GM12878 (cell line): ENCODE data around the gene GAK. TPM values are rescaled to one million over a fixed set of nuclear protein-coding genes. Genes with fewer than 3 reads are reported as not detected.

Source experiments
- ATAC-seq: fragments of 200-7000 bp; cut with Tn5 transposase; 3 replicates; pipeline ENCODE4 v1.9.1; 2020; ENCODE audit warnings: mild to moderate bottlenecking, moderate library complexity
- BruUV-seq: library from RNA; stranded (reverse); fragments of 400-500 nt; replicated peaks from 2 replicates; lab custom pipeline; 2021; lab: Mats Ljungman, UMichigan
- CTCF ChIA-PET: fragments of 300-600 bp; sonication (Branson Sonifier 250); formaldehyde crosslinking; extraction: SDS; loops from one replicate; lab custom pipeline; 2021; ENCODE audit warnings: inconsistent platforms; lab: Yijun Ruan, JAX
- POLR2A ChIA-PET: fragments of 350-600 bp; formaldehyde crosslinking; extraction: SDS; loops from one replicate; lab custom pipeline; 2021; ENCODE audit warnings: inconsistent platforms; lab: Charles Lee
- RAD21 ChIA-PET: fragments of 300-600 bp; sonication (Branson Sonifier 250); formaldehyde crosslinking; loops from one replicate; lab custom pipeline; 2023; ENCODE audit warnings: antibody characterized with exemption; ENCODE audit not compliant: unreplicated experiment; lab: Charles Lee
- SMC1A ChIA-PET: fragments of 300-600 bp; sonication (Branson Sonifier 250); formaldehyde crosslinking; loops from one replicate; lab custom pipeline; 2023; ENCODE audit not compliant: unreplicated experiment, uncharacterized antibody; lab: Charles Lee
- DNase-seq: peaks from one replicate; pipeline ENCODE4 v3.0.0-alpha.2; 2011; ENCODE audit warnings: low read depth, low spot score
- FAIRE-seq: peaks from 3 replicates; lab custom pipeline; 2011; peaks lifted over from hg19 to GRCh38; lab: Jason Lieb, UNC
- H2AFZ ChIP-seq: 2 replicates; pipeline ENCODE4 v1.6.0; 2011; ENCODE audit warnings: low read depth, low read length, control low read depth; ENCODE audit not compliant: control insufficient read depth
- H3K27ac ChIP-seq: 2 replicates; pipeline ENCODE4 v1.5.1; 2011; ENCODE audit warnings: control low read depth; ENCODE audit not compliant: control insufficient read depth, insufficient read depth
- H3K27me3 ChIP-seq, 2 experiments: replicated peaks in 1 of 2; 2 replicates each; pipeline versions ENCODE4 v1.6.0 to v1.6.1; 2011; ENCODE audit warnings: low read length in 1 of 2; ENCODE audit not compliant: control insufficient read depth in 2 of 2, insufficient read depth in 2 of 2
- H3K36me3 ChIP-seq, 2 experiments: 2 replicates each; pipeline ENCODE4 v1.5.1; 2011; ENCODE audit warnings: low read length in 1 of 2; ENCODE audit not compliant: control insufficient read depth in 2 of 2, insufficient read depth in 2 of 2
- H3K4me1 ChIP-seq: 2 replicates; pipeline ENCODE4 v1.6.1; 2011; ENCODE audit warnings: mild to moderate bottlenecking, low read length, moderate library complexity, mixed read lengths; ENCODE audit not compliant: control insufficient read depth, insufficient read depth
- H3K4me2 ChIP-seq: 2 replicates; pipeline ENCODE4 v1.6.0; 2011; ENCODE audit warnings: control low read depth; ENCODE audit not compliant: control insufficient read depth, insufficient read depth
- H3K4me3 ChIP-seq: fragments of 200-600 bp; sonication (generic); 2 replicates; pipeline ENCODE4 v1.5.1; 2016
- H3K79me2 ChIP-seq: 2 replicates; pipeline ENCODE4 v1.6.0; 2011; ENCODE audit warnings: low read length; ENCODE audit not compliant: control insufficient read depth, insufficient read depth
- H3K9ac ChIP-seq: 2 replicates; pipeline ENCODE4 v1.8.0; 2011; ENCODE audit warnings: low read length, control low read depth, mixed read lengths; ENCODE audit not compliant: control insufficient read depth, insufficient read depth
- H3K9me3 ChIP-seq: replicated peaks from 3 replicates; pipeline ENCODE4 v1.5.1; 2011; ENCODE audit warnings: mild to moderate bottlenecking, low read length; ENCODE audit not compliant: control insufficient read depth, insufficient read depth
- H4K20me1 ChIP-seq: 2 replicates; pipeline ENCODE4 v1.6.0; 2011; ENCODE audit not compliant: control insufficient read depth, insufficient read depth
- CEBPB ChIP-seq, 2 experiments: fragments of 150-350 bp in 1 of 2; IDR thresholded peaks; 2 replicates each; pipeline ENCODE4 v1.6.1; 2012 to 2014; ENCODE audit warnings: low read depth in 2 of 2, low read length in 2 of 2, borderline replicate concordance in 1 of 2, inconsistent platforms in 1 of 2
- CREB1 ChIP-seq: IDR thresholded peaks from 2 replicates; pipeline ENCODE4 v1.6.1; 2012; ENCODE audit warnings: low read depth, mild to moderate bottlenecking, inconsistent platforms
- EED ChIP-seq: sonication (generic); IDR thresholded peaks from 2 replicates; pipeline ENCODE4 v1.6.1; 2016; ENCODE audit warnings: antibody characterized with exemption, low read depth
- FOXK2 ChIP-seq: fragments of 450-650 bp; IDR thresholded peaks from 2 replicates; pipeline ENCODE4 v1.6.1; 2017; ENCODE audit warnings: mild to moderate bottlenecking, moderate library complexity
- KAT2A ChIP-seq: conservative IDR thresholded peaks from 2 replicates; pipeline ENCODE4 v1.6.1; 2011; ENCODE audit warnings: low read depth, low read length; ENCODE audit not compliant: control insufficient read depth
- LARP7 ChIP-seq: fragments of 450-650 bp; IDR thresholded peaks from 2 replicates; pipeline ENCODE4 v1.6.1; 2017; ENCODE audit warnings: mild to moderate bottlenecking
- MXI1 ChIP-seq: fragments of 150-350 bp; IDR thresholded peaks from 2 replicates; pipeline ENCODE4 v1.6.1; 2011; ENCODE audit warnings: low read depth, mild to moderate bottlenecking, inconsistent platforms, low read length, improper control_type of control experiment
- POLR2A ChIP-seq: IDR thresholded peaks from 2 replicates; pipeline ENCODE4 v1.6.1; 2011; ENCODE audit warnings: low read depth, mild to moderate bottlenecking, low read length
- TCF12 ChIP-seq: IDR thresholded peaks from 2 replicates; pipeline ENCODE4 v1.6.1; 2011; ENCODE audit warnings: low read depth, mild to moderate bottlenecking, low read length
- ZNF217 ChIP-seq: fragments of 450-650 bp; IDR thresholded peaks from 2 replicates; pipeline ENCODE4 v1.6.1; 2017; ENCODE audit warnings: antibody characterized with exemption, mild to moderate bottlenecking
- ZNF687 ChIP-seq: fragments of 450-650 bp; IDR thresholded peaks from 2 replicates; pipeline ENCODE4 v1.6.1; 2017; ENCODE audit warnings: mild to moderate bottlenecking, moderate library complexity
- WGBS: methylation state at CpG from one replicate; pipeline ENCODE4 v1.1.6; 2016; ENCODE audit warnings: low lambda C conversion rate; ENCODE audit not compliant: insufficient replicate concordance, insufficient coverage; ENCODE audit errors: missing lambda C conversion rate; 5-methylcytosine and 5-hydroxymethylcytosine counted together
- in situ Hi-C: fragments of 300-500 bp; cut with MboI; formaldehyde crosslinking; loops from 9 replicates; pipeline ENCODE4 v1.14.3; 2018; ENCODE audit warnings: mixed read lengths
- intact Hi-C: fragments of 100-400 bp; cut with micrococcal nuclease; formaldehyde crosslinking; loops from one replicate; pipeline ENCODE4 v1.14.2; 2022; ENCODE audit not compliant: unreplicated experiment
- polyA plus RNA-seq, 11 experiments: library from polyadenylated mRNA; depleted of rRNA in 4 of 11; unstranded in 6 of 11; stranded (reverse) in 5 of 11; fragments of >200 nt; fragmentation: Nextera tagmentation in 4 of 11; fragmentation: Illumina TruSeq in 1 of 11; extraction: Ambion mirVana in 4 of 11; extraction: Trizol in 1 of 11; gene quantifications; 1 replicate in 1 of 11; 2 replicates in 10 of 11; pipeline versions ENCODE4 v1.2.1 to v1.2.3, GENCODE V29; 2011 to 2016; ENCODE audit warnings: inconsistent platforms in 2 of 11, missing spikeins in 2 of 11, low read depth in 1 of 11
- total RNA-seq, 4 experiments: library from RNA; depleted of rRNA in 3 of 4; stranded (reverse); fragments of >200 nt in 3 of 4; fragmentation: Illumina TruSeq in 1 of 4; extraction: Trizol in 1 of 4; gene quantifications; 2 replicates each; pipeline versions ENCODE4 v1.2.1 to v1.2.3, GENCODE V29; 2013 to 2021
- TF ChIP-seq, protein P1 (sequence below): IDR thresholded peaks from 2 replicates; pipeline ENCODE4 v1.6.1; 2012; ENCODE audit warnings: low read depth, low read length, improper control_type of control experiment

GAK gene
- total and polyA plus RNA-seq, 10 of the 15 experiments (the other 5 are each of a cell fraction or from before 2014, with no cell fraction given), result 0.82 to 127 (median 53.8) TPM

DNA sequence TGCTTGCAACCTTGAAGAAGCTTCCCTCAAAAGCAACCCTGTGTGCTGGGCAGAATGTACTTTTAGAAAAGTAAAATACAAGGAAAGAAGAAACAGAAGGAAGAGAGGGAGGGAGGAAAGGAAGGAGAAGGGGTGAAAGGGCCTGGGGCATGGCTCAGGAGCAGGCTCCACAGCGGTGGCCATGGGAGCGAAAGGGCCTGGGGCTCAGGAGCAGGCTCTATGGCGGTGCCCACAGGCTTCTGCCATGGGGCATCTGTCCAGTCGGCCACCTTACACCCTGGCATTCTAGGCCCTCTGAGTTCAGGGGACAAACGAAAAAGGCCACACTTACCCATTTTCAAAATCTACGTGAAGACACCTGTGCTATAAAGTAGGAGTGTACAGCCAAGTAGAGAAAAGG, 31.4 kb downstream of the GAK start:
- ChIA-PET POLR2A (no interaction called here), RAD21 (no interaction called here), SMC1A (no interaction called here), CTCF (no interaction called here)
- Histone ChIP-seq H4K20me1 (no peaks in the 10 kb centered on the region), H2AFZ (no peak overlapping the region), H3K4me3 (no peak overlapping the region), H3K4me1 (no peaks in the 10 kb centered on the region), H3K9ac (no peak overlapping the region), H3K79me2 (no peaks in the 10 kb centered on the region), H3K36me3 (peaks cover 0 to 39% of the 10 kb centered on the region in 2 experiments; a peak in 3 of 4 replicates), H3K9me3 (no peaks in the 10 kb centered on the region; the same call in 2 of the 3 replicates), H3K27me3 (no peaks in the 10 kb centered on the region), H3K4me2 (no peak overlapping the region), H3K27ac (no peak overlapping the region)
- ATAC-seq, result no peak
- TF ChIP-seq LARP7, result no peak
- no peak for TF ChIP-seq CREB1
- TF ChIP-seq, protein P1, sequence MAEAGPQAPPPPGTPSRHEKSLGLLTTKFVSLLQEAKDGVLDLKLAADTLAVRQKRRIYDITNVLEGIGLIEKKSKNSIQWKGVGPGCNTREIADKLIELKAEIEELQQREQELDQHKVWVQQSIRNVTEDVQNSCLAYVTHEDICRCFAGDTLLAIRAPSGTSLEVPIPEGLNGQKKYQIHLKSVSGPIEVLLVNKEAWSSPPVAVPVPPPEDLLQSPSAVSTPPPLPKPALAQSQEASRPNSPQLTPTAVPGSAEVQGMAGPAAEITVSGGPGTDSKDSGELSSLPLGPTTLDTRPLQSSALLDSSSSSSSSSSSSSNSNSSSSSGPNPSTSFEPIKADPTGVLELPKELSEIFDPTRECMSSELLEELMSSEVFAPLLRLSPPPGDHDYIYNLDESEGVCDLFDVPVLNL, result no peak
- TF ChIP-seq CEBPB (IDR thresholded peaks at IDR 0.05; ENCODE audit: borderline replicate concordance in 1 of 2, low read depth in 2 of 2, low read length in 2 of 2), result no peak
- TF ChIP-seq TCF12, result no peak
- in situ Hi-C loops (no loop called here), intact Hi-C loops (no loop called here)
- WGBS, result 99% methylated on average over 6 of the region's 6 CpGs
- FAIRE-seq, result no peak
- no peak for DNase-seq
- BruUV-seq, result no TSS peak

DNA sequence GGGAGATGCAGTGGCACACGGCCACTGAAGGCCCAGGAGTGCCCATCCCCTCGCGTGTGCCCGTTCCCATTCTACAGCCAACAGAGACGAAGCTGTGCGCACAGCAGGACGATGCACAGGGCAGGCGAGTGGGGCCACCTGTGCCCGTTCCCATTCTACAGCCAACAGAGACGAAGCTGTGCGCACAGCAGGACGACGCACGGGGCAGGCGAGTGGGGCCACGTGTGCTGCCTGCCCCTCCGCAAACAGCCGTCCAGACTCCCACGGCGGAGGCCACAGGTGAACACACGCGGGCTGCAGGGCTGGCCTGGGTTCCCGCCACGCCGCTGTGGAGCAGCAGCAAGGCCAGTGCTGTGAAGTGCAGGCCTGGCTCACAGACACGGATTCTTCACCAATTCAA, 32.0 kb downstream of the GAK start:
- POLR2A ChIA-PET, result no interaction called here

More for the DNA sequence above, 32.0 kb downstream of the GAK start:
- FAIRE-seq, result no peak
- ChIA-PET CTCF (no interaction called here), SMC1A (no interaction called here), RAD21 (no interaction called here)
- Histone ChIP-seq H3K9ac (no peak overlapping the region), H2AFZ (no peak overlapping the region), H3K79me2 (no peaks in the 10 kb centered on the region), H3K4me3 (no peak overlapping the region), H3K4me2 (no peak overlapping the region), H3K36me3 (peaks cover 3 to 41% of the 10 kb centered on the region in 2 experiments; a peak in 3 of 4 replicates), H3K9me3 (no peaks in the 10 kb centered on the region), H3K27ac (no peak overlapping the region), H3K27me3 (no peaks in the 10 kb centered on the region), H3K4me1 (no peaks in the 10 kb centered on the region), H4K20me1 (no peaks in the 10 kb centered on the region)
- no TSS peak for BruUV-seq
- ATAC-seq, result no peak
- intact Hi-C loops (no loop called here), in situ Hi-C loops (no loop called here)
- WGBS, result 97% methylated on average over 26 of the region's 26 CpGs
- DNase-seq, result no peak
- TF ChIP-seq ZNF687, result no peak
- TF ChIP-seq FOXK2, result no peak
- no peak for TF ChIP-seq ZNF217
- no peak for TF ChIP-seq KAT2A
- no peak for TF ChIP-seq EED
- TF ChIP-seq MXI1, result no peak
- TF ChIP-seq POLR2A, result peak; percentile 29; the same call in 1 of the 2 replicates
